GM18909 (cell line): ENCODE results near the gene FBXL4.

Experiments used
- ATAC-seq: cut with Tn5 transposase; IDR thresholded peaks from one replicate; pipeline ENCODE4 v1.9.1; 2021; ENCODE audit warnings: mild to moderate bottlenecking; ENCODE audit not compliant: unreplicated experiment, poor library complexity

The FBXL4 gene

DNA sequence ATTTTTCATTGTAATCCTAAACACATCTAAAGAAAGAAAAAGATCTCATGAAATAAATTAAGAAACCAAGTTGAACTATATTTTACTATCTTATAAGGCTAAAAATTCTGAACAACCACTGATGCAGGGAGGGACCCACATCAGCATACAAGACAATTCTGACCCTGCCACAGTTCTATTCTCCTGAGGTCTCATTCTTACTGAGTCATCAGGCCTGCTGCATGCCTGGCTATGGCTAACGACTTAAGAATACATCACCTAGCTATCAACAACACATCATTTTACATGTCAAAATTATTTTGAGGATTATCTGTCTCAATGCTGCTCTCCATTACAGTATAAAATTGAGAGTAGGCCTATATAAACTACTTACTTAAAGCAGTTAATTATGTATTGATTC, 52.9 kb downstream of the FBXL4 start:
- ATAC-seq: no peak

DNA sequence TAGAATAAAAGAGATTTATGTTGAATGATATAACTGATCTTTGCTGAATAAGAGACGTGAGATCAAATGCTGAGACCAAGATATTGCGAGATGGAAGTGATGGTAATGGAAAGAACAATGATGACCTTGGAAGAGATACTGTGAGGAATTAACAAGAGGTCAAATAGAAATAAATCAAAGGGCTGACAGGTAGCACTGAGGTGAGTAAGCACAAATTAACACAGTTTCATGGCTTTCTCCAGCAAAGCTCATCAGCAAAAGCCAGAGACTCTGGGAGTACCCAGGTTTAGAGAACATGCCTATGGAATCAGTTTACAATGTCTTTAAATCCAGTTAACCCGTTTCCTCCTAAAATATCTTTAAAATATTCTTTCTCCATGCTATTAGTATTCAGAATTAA, 60.1 kb downstream of the FBXL4 start:
- no peak for ATAC-seq

- no peak for ATAC-seq
Observed at GRCh38 chr6:98885330-98885729, 62.4 kb downstream of the FBXL4 start.

DNA sequence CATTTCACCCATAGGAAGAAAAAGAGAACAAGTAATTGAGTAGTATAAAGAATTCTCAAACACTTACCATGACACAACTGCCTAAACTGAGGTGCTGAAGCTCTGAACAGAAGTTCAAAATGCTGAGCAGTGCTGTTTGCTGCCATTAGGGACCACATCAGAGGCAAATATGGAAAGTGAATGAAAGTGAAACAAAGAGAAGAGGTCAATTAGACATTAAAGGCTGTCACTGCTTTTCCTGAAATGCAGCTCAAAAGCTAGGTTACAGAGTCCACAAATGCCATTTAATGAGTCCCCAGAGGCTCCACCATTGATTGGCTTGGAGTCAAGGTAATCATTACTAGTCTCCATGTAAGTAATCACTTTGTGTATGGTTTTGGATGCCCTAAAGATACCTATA, 67.3 kb downstream of the FBXL4 start:
- ATAC-seq: peak; percentile 93

DNA sequence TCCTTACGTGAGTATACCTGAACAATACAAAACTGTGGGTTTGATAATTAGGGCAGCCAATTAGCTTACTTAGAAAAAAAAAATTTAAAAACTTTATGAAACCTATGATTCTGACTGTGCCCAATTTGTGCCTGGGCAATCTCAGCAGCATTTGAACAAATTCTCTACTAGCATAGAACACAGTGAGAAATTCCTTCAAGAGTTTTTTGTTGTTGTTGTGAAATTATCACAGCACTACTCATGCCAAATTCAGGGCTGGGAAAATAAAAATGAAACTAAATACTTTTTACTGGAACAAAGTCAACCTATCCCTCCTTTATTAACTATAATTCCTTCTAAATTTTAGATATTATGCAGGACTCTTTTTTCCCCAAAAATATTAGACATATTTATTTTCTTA, 70.5 kb downstream of the FBXL4 start:
- ATAC-seq: no peak

DNA sequence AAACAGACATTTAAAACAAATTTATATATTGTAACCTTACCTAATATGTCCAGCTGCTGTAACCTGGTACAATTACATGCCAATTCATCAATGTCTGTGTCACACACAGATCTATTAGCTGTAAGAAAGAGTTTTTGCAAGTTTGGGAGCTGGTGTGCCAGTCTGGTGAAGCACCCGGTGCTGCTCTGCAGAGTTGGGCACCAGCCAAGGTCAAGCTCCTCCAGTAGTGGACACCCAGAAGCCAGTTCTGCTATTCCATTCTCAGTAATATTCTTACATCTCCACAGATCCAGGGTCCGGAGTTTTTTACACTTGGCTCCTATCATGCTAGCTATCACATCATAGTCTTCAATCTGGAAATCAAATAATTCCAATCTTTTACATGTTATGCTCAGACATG, 72.4 kb downstream of the FBXL4 start:
- no peak for ATAC-seq

- ATAC-seq: no peak
Observed at GRCh38 chr6:98871821-98872220, 75.9 kb downstream of the FBXL4 start.

DNA sequence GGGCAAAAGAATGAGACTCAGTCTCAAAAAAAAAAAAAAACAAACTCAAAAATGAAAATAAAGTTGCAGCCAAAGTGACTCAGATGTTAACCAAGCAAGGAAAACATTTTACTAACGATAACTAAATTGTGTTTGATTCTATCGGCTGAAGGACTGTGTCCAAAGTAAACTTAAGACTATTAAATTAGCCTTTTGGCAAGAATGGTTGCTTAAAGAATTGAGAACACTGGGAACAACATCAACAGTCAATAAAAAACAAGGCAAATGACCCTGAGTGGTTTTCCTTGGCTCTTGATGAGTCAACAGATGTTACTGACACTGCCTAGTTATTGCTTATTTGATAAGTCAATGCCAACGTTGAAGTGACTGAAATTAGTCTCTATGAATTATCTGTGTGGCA, 76.7 kb downstream of the FBXL4 start:
- ATAC-seq: no peak

DNA sequence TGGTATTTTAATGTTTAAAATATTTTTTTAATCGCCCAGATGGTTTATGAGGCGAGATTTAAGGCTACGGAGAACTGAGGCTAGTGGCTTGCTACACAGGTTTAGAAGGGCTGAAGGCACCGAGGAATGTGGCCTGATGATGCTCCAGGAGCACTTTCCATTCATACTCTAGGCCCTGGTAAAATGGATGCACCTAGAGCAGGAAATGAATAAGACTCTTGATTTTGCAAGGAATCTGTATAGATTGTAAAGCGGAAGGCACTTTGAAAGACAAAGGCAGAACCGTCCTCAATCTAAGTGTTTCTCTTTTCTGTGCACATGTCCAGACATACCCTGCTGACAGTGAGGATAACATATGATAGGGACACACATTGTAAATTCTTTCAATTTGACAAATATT, 83.2 kb downstream of the FBXL4 start:
- ATAC-seq: no peak

- ATAC-seq: no peak
Observed at GRCh38 chr6:98848539-98849242, 99.1 kb downstream of the FBXL4 start.

GRCh38 chr6:98847779-98848538, 99.8 kb downstream of the FBXL4 start:
- peak; percentile 55 for ATAC-seq

GRCh38 chr6:98847416-98847778, 100.3 kb downstream of the FBXL4 start:
- ATAC-seq: no peak

DNA sequence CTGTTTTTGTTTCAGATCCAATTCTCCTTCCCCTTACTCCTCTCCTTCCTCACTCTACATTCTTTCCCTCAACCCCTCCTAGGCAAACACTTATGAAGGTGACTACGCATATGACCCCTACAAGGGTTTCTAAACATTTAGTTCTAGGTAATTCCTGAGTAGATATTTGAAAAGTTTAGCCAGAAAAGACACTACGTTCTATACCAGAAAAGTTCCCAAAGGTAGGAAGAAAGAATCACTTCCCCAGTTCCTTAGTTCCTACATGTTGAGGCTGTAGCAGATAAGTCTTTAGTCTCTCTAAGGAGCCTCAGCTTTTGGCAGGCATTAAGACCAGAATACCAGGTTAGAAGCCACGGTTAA, 101.7 kb downstream of the FBXL4 start:
- ATAC-seq: no peak

DNA sequence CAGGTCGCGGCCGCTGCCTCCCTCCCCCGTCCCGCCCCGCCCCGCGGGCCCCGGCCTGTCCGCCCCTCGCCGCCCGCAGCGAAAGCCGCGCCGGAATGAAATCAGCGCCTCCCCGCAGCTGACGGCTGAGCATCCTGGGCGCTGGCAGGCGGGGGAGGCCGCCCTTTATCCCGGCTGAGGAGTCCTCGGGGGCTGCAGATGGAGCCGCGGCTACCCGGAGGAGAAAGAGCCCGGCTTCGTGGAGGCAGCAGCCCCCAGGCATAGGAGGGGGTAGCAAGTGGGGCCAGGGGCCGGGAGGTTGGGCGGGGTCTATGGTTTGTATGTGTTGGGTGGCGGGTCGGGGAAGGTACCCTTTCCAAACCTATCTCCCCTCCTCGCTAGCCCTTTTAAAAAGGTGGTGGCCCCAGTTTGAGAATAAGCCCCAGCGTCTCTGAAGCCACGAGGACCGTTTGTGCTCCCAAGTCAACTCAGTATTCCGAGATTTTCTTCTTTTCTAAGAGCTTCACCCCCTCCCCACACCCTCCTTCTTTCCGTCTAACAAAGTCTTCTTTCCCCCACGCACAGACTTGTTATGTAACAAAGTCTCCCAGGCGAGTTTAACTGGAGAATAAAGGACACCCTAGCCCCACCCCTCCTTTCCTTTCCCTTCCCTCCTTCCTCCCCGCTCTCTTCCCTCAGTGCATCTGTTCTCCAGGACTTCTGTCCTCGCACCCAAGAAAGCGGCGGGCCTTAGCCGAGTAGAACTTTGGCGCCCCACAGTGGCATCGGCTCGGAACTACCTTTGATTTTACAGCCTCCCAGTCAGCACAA, 102.3 kb downstream of the FBXL4 start:
- ATAC-seq: peak; percentile 63

- no peak for ATAC-seq
Observed at GRCh38 chr6:98844244-98845210, 103.2 kb downstream of the FBXL4 start.

DNA sequence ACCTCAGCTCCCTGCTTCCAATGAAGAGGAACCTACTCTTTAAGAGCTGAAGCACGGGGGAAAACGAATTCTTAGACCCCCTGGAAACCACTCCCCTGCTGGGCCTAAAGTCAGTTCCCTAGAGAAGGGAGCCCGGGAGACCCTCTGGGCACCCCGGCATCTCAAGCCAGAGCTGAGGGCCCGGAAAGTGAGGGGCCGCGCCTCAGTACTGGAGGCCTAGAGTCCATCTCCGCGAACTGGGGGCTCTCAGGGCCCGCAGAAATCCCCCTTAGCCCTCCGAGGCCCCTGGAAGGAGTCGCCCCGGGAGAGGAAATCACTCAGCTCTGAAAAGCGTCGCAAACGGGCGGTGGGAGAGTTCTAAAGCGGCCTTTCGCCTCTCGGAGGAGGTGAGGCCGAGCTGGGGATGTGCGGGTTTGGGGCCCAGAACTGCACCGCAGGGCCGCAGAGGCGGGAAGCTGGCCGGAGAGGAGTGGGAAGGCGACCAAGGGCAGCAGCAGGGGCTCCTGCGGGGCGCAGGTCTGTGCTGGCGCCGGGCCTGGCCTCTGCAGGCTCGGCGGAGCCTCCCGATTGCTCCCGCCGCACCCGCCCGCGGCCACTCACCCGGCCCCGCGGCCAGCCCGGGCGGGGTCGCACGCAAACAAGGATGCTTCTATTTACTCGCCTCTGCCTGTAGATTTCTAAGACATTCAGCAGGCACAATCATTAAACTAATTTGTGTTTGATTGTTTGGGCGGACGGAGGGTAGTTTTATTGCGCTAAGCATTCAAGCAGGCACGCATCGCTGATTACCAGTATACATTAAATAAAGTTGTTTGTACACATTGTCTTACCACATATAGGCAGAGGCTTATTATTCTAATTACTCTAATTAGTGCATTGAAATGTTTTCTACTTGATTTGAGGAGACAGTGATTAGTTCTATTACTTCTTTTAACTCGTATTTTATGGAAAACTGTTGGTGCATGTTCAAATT, 104.2 kb downstream of the FBXL4 start:
- no peak for ATAC-seq

- no peak for ATAC-seq
Observed at GRCh38 chr6:98842342-98843180, 105.2 kb downstream of the FBXL4 start.
